GM18868 (cell line): ENCODE data around the gene CDH23.

Experiments
- ATAC-seq: cut with Tn5 transposase; IDR thresholded peaks from one replicate; pipeline ENCODE4 v1.9.1; 2021; ENCODE audit warnings: mild to moderate bottlenecking, moderate library complexity; ENCODE audit not compliant: unreplicated experiment

Gene CDH23

DNA sequence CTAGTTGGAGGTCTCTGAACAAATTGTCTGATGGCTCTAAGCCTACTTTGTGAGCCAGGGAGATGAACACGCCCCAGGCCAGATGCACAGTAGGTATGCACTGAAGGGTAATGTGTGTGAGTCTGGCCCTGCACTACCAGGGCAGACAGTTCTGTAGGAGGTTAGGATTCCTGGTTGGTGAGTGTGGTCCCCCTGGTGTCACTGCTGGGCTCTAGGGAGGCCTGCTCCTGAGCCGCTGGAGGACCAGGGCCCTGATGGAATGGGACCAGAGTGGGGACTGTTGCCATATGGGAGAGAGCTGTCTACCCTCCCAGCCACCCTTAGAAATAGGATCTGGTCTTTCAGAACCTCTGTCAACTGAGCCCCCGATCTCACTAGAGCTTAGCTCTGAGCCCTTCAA lies 42.0 kb downstream of the CDH23 start:
- ATAC-seq: no peak

DNA sequence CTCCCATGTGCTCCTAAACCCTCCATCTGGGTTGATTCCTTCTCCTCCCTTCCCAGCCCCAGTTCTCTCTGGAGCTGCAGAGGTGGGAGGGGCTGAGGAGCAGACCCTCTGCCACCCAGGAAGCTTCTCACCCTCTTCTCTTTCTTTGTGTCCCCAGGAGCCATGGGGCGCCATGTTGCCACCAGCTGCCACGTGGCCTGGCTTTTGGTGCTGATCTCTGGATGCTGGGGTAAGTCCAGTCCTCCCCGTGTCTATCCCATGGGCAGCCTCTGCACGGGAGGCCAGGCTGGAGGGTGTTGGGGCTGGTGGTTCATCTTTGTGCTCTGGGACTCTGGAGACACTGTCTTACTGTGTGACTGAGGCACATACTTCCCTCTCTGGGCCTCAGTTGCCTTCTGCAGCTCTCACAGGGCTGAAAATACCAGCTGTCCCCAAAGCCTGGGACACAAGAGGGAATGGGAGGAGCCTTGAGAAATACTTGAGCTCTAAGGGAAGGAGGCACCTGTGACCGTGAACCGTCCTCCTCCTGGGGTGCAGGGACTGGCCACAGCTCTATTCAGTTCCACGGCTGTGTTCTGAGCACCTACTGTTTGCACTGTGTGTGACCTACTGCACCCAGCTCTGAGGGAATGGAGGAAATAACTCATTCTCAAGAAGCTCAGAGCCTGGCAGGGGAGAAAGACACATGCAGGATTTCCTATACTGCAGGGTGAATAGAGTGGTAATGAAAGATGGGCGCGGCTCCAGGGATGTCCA lies 43.1 kb downstream of the CDH23 start:
- no peak for ATAC-seq

DNA sequence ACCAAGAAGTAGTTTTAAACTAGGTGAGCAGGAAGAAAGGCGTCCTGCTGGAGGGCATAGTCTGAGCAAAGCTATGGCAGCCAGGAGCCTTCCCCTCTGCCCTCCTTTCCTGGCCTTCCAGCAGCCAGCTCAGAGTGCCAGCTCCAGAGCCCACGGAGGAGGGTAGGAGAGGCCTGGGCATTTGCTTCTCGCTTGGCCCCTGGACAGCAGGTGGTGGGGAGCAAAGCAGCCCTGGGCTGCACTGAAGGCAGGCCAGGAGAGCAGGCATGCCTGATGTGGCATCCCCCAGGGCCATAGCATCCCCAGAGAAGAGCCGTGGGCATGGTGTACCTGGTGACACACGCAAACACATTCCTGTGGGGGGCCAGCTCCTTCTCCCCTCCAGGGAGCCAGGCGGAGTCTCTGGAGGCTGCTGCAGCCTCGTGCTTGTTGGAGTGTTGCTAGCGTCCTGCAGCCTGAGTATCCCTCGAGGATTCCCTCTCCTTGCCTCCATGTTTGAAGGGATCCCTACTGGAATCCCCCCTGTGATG lies 43.9 kb downstream of the CDH23 start:
- ATAC-seq: no peak

DNA sequence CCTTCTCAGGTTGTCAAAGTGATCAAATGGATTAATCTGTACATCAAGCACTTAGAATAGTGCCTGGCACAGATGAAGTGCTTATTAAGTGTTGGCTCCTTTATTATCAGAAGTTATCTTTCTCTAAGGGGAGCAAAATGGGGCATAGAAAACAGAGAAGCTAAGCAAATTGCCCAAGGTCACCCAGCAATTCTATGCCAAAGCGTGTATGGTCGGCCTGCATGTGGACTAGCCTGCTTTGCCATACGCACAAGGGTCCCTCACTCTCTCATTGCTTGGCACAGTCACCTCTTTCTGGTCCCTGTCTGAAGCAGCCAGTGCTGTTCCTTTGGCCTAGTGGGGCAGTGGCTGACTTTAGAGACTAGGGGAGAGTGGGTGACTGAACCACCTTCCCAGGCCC lies 45.3 kb downstream of the CDH23 start:
- ATAC-seq: no peak

DNA sequence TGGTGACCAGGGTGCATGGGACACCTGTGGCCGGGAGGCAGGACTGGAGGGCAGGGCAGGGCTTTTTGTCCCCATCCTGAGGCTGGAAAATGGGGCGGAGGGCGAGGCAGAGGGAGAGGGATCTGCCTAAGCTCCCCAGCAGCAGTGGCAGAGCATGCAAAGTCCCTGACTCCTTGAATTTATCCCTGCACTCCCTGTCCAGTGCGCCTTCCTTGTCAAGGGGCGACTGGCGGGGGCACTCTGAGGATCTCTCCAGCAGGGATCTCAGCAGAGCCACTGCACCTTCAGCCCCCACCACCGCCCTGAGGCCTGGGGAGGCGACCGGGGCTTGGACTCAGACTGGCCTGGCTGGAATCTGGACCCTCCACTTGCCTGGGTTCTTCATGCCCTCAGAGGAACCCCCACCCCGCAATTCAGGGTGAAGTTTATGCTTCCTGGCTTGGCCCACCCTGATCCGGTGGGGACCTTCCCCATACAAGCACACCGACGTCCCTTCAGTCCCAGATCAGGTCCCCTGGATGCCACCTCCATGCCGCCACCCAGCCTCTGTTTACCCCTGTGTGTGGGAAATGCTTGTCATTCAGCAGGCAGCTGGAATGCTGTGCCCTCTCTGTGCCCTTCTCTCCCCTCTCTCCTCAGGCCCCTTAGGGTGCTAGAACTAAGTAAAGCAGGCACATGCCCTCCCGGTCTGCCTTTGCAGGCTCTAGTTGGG lies 46.3 kb downstream of the CDH23 start:
- ATAC-seq: no peak

DNA sequence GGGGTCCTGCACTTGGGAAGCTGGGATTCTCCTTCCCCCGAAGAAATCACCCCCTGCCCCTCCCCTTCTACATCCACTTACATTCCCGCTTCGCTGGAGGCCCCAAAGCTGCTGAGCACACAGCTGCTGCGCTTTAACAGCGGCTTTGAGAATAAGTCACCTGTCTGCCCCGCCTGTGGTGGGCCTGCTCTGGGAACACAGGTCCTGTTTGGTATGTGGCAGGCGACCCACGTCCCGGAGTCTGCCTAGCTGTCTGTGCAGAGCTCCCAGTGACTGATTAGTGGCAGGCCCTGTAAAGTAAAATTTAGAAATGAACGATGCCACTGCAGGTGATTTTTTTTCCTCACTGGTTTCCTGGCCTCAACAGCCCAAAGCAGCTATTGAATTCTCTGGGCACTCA lies 47.0 kb downstream of the CDH23 start:
- ATAC-seq: no peak

DNA sequence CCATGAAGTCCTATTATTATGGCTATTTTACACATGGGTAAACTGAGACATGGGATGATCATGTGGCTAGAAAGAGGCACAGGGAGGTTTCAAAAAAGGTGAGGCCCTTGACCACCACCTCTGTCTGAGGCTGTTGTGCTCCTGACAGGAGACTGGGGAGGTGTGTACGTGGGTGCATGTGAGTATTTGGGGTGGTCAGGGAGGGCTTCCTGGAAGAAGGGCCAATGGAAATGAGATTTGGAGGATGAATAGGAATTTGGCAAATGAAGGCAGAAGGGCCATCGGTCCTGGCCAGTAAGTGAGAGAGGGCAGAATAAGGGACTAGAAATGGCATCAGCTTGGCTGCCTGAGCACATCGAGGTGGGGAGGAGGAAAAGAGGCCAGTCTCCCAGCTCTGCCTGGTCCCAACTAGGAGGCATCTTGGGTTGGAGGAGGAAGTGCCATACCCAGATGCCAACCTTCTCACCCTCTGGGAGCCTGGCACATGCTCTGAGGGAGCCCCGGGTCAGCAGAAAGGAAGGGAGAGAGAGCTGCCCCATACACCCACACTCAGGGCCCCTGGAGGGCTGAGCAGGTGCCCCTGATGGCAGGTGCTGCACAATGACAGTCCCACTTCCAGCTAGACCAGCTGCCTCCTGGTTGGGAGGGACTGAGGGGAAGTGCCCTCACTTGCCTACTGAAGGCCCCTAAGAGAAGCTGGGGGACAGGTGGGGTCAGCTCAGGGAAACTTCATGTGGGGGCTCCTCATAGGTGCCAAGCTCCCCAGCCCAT lies 47.7 kb downstream of the CDH23 start:
- ATAC-seq: no peak

DNA sequence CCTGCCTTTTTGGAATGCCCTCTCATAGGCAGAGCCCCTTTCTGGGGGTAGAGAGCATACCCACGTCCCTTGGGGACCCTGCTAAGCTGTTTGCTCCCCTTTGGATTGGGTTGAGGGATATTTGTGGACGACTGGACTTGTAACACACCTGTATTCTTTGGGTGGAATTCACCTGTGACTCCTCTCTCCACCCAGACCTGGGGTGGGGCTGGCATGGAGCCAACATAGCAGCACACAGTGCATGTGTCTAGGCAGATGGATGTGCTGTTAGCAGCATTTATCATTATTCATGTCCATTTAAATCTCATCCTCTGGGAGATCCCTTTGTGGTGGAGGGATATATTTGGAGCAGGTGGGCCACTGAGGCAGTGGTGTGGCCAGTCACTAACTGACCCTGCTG lies 51.0 kb downstream of the CDH23 start:
- no peak for ATAC-seq

DNA sequence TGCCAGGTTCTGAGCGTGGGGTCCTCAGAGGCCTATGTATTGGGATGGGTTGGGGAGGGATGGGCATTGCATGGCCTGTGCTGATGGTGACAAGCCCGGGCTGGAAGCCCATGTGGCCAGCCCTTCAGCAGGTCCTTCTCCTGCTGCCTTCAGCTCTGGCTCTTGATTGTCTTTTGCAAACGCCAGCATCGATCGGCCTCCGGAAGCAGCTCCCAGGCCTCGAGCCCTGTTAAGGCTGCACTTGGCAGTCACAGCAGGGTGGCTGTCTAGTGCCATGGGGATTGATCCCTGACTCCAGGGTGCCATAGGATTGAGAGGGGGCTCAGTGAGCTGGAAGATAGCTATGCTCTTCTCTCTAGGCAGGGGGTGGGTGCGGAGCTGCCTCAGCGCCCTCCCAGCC lies 51.4 kb downstream of the CDH23 start:
- ATAC-seq: no peak

DNA sequence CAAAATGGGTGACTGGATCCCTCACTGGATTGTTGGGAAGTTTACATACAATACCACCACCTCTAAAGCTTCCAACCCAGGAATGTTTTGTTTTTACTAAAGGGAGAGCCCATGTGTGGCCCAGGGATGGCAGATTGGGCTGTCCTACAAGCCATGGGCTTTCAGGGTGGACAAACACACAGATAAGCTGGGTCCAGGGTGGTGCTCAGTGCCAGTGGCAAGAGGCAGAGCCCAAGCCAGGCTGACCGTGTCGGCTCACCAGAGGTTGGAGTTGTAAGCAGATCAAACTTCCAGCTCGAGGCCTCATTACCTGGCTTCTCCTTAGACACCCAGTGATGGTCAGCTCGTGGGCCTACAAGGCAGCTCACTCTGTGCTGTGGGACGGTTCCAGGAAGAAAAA lies 52.3 kb downstream of the CDH23 start:
- ATAC-seq: no peak

DNA sequence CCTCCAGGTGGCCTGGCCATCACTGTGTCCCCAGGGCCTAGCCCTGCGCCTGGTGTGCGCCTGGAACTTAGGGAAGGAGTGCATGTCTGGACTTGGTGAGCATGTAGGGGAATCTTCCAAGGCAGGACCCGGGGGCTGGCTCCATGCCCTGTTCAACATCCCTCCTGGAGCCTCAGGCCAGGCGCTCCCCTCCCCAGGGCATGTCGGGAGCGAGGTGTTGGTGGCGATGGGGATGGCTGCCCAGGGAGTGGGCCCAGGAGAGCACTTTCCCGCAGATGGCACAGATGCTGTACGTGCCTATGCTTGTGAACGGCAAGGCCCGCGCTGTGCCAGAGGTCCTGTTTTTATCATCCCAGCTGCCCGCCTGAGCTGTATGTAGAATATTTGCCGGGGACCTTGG lies 55.0 kb downstream of the CDH23 start:
- ATAC-seq: no peak

DNA sequence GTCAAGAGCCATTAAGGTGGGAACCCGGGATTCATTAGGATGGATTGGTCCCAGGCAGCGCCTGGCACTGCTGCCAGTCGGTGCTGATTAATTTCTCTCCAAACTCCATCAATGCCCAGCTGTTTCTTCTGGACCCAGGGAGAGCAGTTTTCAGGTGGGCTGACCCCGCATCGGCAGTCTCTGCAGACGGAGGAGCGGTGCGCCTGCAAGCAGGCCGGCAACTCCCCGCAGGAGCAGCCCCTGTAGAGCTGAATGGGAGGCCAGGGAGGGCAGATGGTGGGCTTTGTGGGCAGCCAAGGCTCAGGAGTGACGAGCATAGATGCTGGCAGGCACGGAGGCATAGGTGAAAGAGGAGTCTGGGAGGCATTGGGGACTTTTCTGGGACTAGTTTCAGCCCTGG lies 56.5 kb downstream of the CDH23 start:
- no peak for ATAC-seq

DNA sequence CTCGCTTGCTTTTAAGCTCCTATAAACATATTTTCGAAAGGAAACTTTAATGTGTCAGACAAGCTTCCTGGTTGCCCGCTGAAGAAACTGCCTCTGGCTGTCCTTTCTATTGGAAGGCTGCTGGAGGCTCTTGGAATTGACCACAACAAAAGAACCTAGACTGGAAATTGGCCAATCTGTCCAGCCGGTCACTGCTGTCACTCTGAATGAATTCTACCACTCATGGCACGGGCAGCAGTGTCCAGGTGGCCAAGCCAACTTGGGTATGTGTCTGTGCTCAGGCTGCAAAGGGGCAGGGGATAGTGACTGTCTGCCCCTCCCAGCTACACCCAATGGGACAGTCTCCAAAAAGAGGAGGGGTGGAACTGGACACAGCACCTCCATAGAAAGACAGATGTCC lies 57.6 kb downstream of the CDH23 start:
- no peak for ATAC-seq

DNA sequence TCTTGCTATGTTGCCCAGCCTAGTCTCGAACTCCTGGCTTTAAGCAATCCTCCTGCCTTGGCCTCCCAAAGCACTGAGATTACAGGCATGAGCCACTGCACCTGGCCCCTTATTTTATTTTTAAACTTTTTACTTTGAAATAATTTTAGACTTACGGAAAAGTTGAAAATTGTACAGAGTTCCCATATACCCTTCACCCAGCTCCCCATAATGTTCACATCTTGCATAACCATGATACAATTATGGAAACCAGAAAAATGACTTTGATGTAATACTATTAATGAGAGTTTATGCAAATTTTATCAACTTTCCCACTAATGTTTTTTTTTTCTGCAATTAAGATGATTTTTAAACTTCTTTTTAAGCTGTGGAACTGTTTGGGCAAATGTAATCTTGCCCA lies 58.3 kb downstream of the CDH23 start:
- no peak for ATAC-seq

DNA sequence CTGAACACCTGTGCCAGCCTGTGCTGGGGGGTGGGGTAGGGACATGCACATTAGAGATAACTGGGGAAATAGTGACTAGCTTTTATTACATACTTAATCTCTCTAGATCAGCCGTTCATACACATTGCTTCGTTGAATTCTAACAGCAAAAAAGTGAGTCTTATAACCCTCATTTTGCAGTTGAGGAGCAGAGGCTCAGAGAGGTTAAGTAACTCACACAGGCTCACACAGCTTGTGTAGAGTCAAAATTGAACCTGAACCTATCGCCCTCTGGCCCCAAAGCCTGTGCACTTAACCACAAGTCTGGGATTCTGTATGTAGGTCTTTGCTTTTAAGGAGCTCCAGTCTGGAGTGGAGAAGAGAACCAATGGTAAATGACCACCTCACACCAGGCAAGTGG lies 59.9 kb downstream of the CDH23 start:
- ATAC-seq: no peak

DNA sequence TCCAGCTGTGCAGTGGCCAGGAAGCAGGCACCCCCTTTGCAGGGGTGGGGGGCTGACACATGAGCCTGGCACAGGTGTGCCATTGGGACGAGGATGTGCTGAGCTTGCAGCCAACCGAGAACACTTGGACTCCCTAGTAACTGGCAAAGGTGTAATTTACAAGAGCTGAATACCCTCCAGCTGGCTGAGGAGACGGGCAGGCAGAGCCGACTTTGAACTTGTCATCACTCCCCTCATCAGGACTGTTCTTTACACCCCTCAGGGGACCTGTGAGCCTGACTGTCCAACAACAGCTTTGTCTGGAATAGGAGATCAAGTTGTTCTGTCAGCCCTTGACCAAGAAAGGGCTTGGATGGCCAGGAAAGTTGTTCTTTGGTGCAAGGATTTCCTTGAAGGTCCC lies 61.2 kb downstream of the CDH23 start:
- no peak for ATAC-seq

DNA sequence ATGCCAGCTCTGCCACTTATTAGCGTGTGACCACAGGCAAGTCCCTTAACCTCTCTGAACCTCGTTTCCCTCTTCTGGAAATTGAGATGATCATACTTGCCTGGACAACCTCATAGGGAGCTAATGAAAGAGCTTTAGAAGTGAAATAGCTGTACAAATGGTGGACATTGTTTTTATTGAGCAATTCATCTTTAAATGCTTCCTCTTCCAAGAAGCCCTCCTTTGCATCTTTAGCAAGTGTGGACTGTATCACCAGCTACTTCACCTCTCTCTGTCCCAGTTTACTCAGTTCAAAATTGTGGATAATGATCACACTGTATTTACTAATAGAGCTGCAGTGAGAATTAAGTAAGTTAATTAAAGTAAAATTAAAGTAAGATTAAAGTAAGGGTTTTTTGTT lies 61.7 kb downstream of the CDH23 start:
- ATAC-seq: no peak

DNA sequence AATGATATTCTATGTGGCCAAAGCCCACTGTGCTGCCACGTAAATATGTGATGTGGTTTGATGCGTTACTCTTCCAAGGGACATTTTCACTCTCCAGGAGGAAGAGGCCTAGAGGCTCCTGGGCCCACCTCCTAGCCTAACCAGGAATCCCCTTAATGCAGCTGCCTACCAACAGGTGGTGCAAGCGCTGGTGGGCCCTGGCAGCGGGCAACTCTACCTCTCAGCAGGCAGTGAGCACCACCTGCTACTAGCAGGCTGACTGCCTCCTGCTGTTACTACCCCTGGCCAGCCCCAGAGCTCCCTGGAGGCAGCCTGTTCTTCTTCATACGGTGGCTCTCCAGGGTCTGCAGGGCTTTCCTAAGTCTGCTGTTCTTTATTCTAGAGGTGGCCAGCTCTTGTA lies 62.8 kb downstream of the CDH23 start:
- ATAC-seq: no peak

DNA sequence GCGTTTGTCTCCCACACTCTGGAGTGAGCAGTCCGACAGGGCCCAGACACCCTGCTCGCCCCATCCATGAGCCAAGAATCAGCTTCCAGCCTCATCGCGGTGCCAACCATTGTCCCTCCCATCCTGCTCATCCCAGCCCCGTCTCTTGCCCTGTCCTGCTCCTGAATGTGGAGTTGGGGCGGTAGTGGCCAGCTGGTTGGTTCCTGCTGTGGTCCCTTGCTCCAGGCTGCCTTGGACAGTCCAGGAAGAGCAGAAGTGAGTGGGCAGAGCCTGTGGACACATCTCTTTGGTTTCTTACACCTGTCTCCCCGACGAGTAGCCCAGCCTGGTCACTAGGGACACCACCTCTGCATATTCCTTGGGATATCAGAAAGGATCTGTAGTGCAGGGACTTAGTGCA lies 63.9 kb downstream of the CDH23 start:
- ATAC-seq: no peak

DNA sequence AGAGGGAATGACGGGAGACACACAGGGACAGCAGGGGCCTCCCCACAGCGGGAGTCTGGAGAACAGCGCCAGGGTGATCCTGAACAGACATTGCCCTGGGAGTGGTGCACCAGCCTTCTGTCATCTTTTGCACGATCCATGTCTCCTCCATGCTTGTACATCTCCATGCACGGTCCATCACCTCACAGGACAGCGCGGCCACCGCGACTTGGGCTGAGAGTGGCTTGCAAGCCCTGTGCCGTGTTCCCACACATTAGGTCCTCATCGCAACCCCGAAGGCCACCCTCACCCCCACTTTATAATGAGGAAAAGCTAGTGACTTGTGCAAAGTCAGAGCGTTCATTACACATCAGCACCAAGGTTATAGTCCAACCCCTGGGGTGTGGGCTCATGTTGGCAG lies 64.7 kb downstream of the CDH23 start:
- ATAC-seq: no peak

DNA sequence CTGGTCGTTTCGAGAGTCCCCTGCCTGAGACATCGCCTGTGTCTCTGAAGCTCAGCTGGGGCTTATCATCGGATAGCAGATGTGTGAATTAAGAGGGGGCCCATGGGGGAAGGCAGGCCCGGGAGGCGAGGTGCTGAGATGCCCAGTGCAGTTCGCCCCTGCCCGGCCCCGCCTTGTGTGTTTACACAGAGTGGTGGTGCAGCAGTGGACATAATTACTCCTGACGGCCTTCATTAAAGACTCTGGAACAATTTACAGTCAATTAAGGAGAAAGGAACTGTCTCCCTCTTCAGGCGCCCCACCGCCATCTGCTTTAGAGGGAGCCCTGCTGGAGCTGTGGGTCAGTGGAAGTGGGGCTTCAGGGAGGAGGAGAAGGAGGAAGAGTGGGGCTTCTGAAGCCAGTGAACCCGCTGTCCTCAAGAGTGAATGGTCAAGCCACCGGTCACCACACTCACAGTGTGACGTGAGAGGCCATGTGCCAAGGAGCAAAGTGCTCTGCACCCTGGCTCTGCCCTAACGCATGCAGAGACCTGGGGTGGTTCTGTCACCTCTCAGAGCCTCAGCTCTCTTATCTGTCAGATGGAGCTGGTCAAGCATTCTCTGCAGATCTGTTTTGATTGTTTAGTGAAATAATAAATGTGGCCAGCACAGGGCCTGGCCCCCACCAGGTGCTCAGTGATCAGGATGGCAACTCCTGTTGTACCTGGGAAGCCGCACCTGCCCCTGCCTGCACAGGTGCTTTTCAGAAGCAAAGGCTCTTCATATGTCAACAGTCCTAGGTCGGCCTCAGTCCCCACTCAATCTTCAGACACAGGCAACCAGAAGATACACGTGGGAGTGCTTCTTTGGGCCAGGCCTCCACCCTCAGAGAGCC lies 65.6 kb downstream of the CDH23 start:
- no peak for ATAC-seq
